ENCODE results near the gene GSTT4.
"Not testable (repeated sequence)": the region's sequence is repeated elsewhere in the genome, so short reads cannot be mapped to it uniquely, and the experiment has no call there.

The GSTT4 gene

GRCh38 chr22:23952794-23953405 is 52.4 kb downstream of the GSTT4 start:
- not testable (repeated sequence) for DNase-seq (ENCODE audit: low read depth)

GRCh38 chr22:23951383-23951782 is 53.9 kb downstream of the GSTT4 start:
- DNase-seq (ENCODE audit: low read depth) = peak; percentile 23

GRCh38 chr22:23949764-23950163 is 55.5 kb downstream of the GSTT4 start:
- not testable (repeated sequence) for DNase-seq (ENCODE audit: low read depth)

Measured in EH (cell line).